K562 (cell line): ENCODE results near the gene ZNF23. TPM values are rescaled to one million over a fixed set of nuclear protein-coding genes. Genes with fewer than 3 reads are reported as not detected.
A peak's percentile ranks its signal among the peaks of the same experiment; 100 is the strongest.

Source experiments
- ARID1B ChIP-seq: fragments of 450-650 bp; IDR thresholded peaks from 2 replicates; pipeline ENCODE4 v1.6.1; 2016; ENCODE audit warnings: antibody characterized with exemption, mild to moderate bottlenecking, inconsistent platforms
- COPS2 ChIP-seq: fragments of 450-650 bp; conservative IDR thresholded peaks from 2 replicates; pipeline ENCODE4 v1.6.1; 2016; ENCODE audit warnings: mild to moderate bottlenecking, moderate library complexity
- CSDE1 ChIP-seq, 2 experiments: fragments of 450-650 bp; IDR thresholded peaks; 2 replicates each; pipeline ENCODE4 v1.6.1; 2016; ENCODE audit warnings: mild to moderate bottlenecking in 1 of 2
- CTCF ChIP-seq, 3 experiments: IDR thresholded peaks in 2 of 3; conservative IDR thresholded peaks in 1 of 3; 2 replicates each; pipeline ENCODE4 v1.5.1; 2011 to 2012; ENCODE audit warnings: low read length in 3 of 3, mild to moderate bottlenecking in 3 of 3, control low read depth in 2 of 3, improper control_type of control experiment in 1 of 3, inconsistent platforms in 1 of 3, low read depth in 1 of 3, mixed read lengths in 1 of 3, moderate library complexity in 1 of 3; ENCODE audit not compliant: insufficient read depth in 2 of 3
- ESRRB ChIP-seq: fragments of 250-450 bp; sonication (Bioruptor Pico); IDR thresholded peaks from 2 replicates; pipeline ENCODE4 v1.5.0; 2020; ENCODE audit warnings: mild to moderate bottlenecking, moderate library complexity, borderline replicate concordance
- HDAC3 ChIP-seq: fragments of 450-650 bp; IDR thresholded peaks from 2 replicates; pipeline ENCODE4 v1.6.1; 2018; ENCODE audit warnings: borderline replicate concordance, mild to moderate bottlenecking, moderate library complexity; ENCODE audit not compliant: partially characterized antibody
- HIVEP1 ChIP-seq: fragments of 250-450 bp; sonication (Bioruptor Pico); IDR thresholded peaks from 2 replicates; pipeline ENCODE4 v1.4.0; 2020; ENCODE audit warnings: mild to moderate bottlenecking
- ILK ChIP-seq: fragments of 450-650 bp; IDR thresholded peaks from 2 replicates; pipeline ENCODE4 v1.6.1; 2016; ENCODE audit warnings: missing genetic modification characterization, low read depth, mild to moderate bottlenecking, missing compliant biosample characterization, moderate library complexity, borderline replicate concordance
- NFIC ChIP-seq: fragments of 450-650 bp; IDR thresholded peaks from 2 replicates; pipeline ENCODE4 v1.6.1; 2017; ENCODE audit warnings: mild to moderate bottlenecking, inconsistent platforms
- NR4A1 ChIP-seq, 2 experiments: fragments of 250-450 bp in 1 of 2; fragments of 450-650 bp in 1 of 2; sonication (Bioruptor Pico) in 1 of 2; IDR thresholded peaks; 2 replicates each; pipeline versions ENCODE4 v1.4.0 to v1.6.1; 2016 to 2020; ENCODE audit warnings: mild to moderate bottlenecking in 2 of 2, missing compliant biosample characterization in 1 of 2, missing genetic modification characterization in 1 of 2, moderate library complexity in 1 of 2
- PKNOX1 ChIP-seq: fragments of 450-650 bp; IDR thresholded peaks from 2 replicates; pipeline ENCODE4 v1.6.1; 2016
- PTBP1 ChIP-seq: fragments of 200-400 bp; formaldehyde crosslinking; IDR thresholded peaks from 2 replicates; pipeline ENCODE4 v1.6.1; 2017; ENCODE audit warnings: low read depth, low read length
- RBBP5 ChIP-seq: fragments of 200-600 bp; sonication (generic); IDR thresholded peaks from 2 replicates; pipeline ENCODE4 v1.6.1; 2012; ENCODE audit warnings: borderline replicate concordance, mild to moderate bottlenecking, low read length, control low read depth, inconsistent platforms; ENCODE audit not compliant: insufficient read depth, poor library complexity, severe bottlenecking
- SAP30 ChIP-seq: fragments of 200-600 bp; sonication (generic); IDR thresholded peaks from 2 replicates; pipeline ENCODE4 v1.6.1; 2012; ENCODE audit warnings: borderline replicate concordance, low read depth, mild to moderate bottlenecking, moderate library complexity, low read length, control low read depth, inconsistent platforms; ENCODE audit not compliant: insufficient read depth, poor library complexity, severe bottlenecking
- TCFL5 ChIP-seq: fragments of 250-450 bp; sonication (Bioruptor Pico); conservative IDR thresholded peaks from 2 replicates; pipeline ENCODE4 v1.6.1; 2021; ENCODE audit warnings: mild to moderate bottlenecking, moderate library complexity, matching md5 sums
- ZBTB12 ChIP-seq: fragments of 250-450 bp; sonication (Bioruptor Pico); IDR thresholded peaks from 2 replicates; pipeline ENCODE4 v1.4.0; 2020
- ZBTB2 ChIP-seq: fragments of 450-650 bp; IDR thresholded peaks from 2 replicates; pipeline ENCODE4 v1.6.1; 2016; ENCODE audit warnings: antibody characterized with exemption
- ZNF165 ChIP-seq: fragments of 250-450 bp; sonication (Bioruptor Pico); IDR thresholded peaks from 2 replicates; pipeline ENCODE4 v1.4.0; 2020; ENCODE audit warnings: borderline replicate concordance
- ZNF3 ChIP-seq: fragments of 250-450 bp; sonication (Bioruptor Pico); IDR thresholded peaks from 2 replicates; pipeline ENCODE4 v1.5.0; 2021; ENCODE audit warnings: mild to moderate bottlenecking, moderate library complexity
- ZNF778 ChIP-seq: fragments of 450-650 bp; formaldehyde crosslinking; IDR thresholded peaks from 2 replicates; pipeline ENCODE4 v1.4.0; 2020; ENCODE audit warnings: mild to moderate bottlenecking, moderate library complexity
- polyA plus RNA-seq, 8 experiments: library from polyadenylated mRNA; depleted of rRNA in 4 of 8; stranded (reverse) in 5 of 8; unstranded in 3 of 8; fragments of >200 nt; fragmentation: Nextera tagmentation in 2 of 8; fragmentation: Illumina TruSeq in 1 of 8; extraction: Ambion mirVana in 2 of 8; extraction: Trizol in 1 of 8; gene quantifications; 2 replicates each; pipeline versions ENCODE4 v1.2.1 to v1.2.3, GENCODE V29; 2011 to 2014; ENCODE audit warnings: inconsistent platforms in 1 of 8, missing spikeins in 1 of 8
- total RNA-seq, 7 experiments: library from RNA; depleted of rRNA in 6 of 7; stranded (reverse); fragments of >200 nt in 6 of 7; fragmentation: Illumina TruSeq in 2 of 7; extraction: Trizol in 2 of 7; gene quantifications; 2 replicates each; pipeline versions ENCODE4 v1.2.1 to v1.2.3, GENCODE V29; 2011 to 2021; ENCODE audit warnings: low replicate concordance in 1 of 7

ZNF23 gene
- total and polyA plus RNA-seq, 9 of the 15 experiments (the other 6 are each of a cell fraction or from before 2014, with no cell fraction given), result 4.7 to 13.4 (median 11.2) TPM

GRCh38 chr16:71484006-71484893, 22.2 kb upstream of the ZNF23 start (continued):
- TF ChIP-seq HDAC3, result no peak
- TF ChIP-seq CSDE1 (IDR thresholded peaks at IDR 0.05), result no peak
- TF ChIP-seq CTCF (IDR thresholded peaks at IDR 0.05 in 2 of 3, conservative IDR thresholded peaks at IDR 0.05 in 1 of 3; ENCODE audit: insufficient read depth in 2 of 3, low read depth in 1 of 3, low read length in 3 of 3), result no peak
- no peak for TF ChIP-seq COPS2
- TF ChIP-seq NFIC, result peak; percentile 11; the same call in 1 of the 2 replicates
- no peak for TF ChIP-seq ZNF778 (CRISPR knock-in tag)
- no peak for TF ChIP-seq ZBTB2
- TF ChIP-seq PTBP1, result no peak
- no peak for TF ChIP-seq TCFL5 (CRISPR knock-in tag)
- no peak for TF ChIP-seq ILK (tag)
- peak; percentile 80 for TF ChIP-seq SAP30
- peak; percentile 88 for TF ChIP-seq RBBP5
- no peak for TF ChIP-seq ARID1B
- no peak for TF ChIP-seq PKNOX1
- peak; percentile 76 for TF ChIP-seq ZBTB12
- no peak for TF ChIP-seq ESRRB
- TF ChIP-seq HIVEP1 (CRISPR knock-in tag), result no peak
- no peak for TF ChIP-seq ZNF3
- 0 out of 2 replicates have a peak, but pooled peaks have one; percentile 28 for TF ChIP-seq NR4A1 (CRISPR knock-in tag; IDR thresholded peaks at IDR 0.05)
- no peak for TF ChIP-seq NR4A1 (tag; IDR thresholded peaks at IDR 0.05)
- TF ChIP-seq ZNF165 (CRISPR knock-in tag), result no peak
